MM.1S (cell line): Measurements from ENCODE around the gene KCNIP1.

Source experiments
- DNase-seq: peaks from one replicate; pipeline ENCODE4 v3.0.0-alpha.2; 2015
- H2AFZ ChIP-seq: fragments of 300-600 bp; sonication (generic); 2 replicates; pipeline ENCODE4 v1.6.0; 2016; ENCODE audit warnings: antibody characterized with exemption, low read length
- H3F3A ChIP-seq: fragments of 300-600 bp; sonication (generic); 2 replicates; pipeline ENCODE4 v1.6.1; 2016; ENCODE audit warnings: mild to moderate bottlenecking, antibody characterized with exemption, low read length, moderate library complexity, mixed read lengths; ENCODE audit not compliant: insufficient read depth
- H3K27ac ChIP-seq: fragments of 300-600 bp; sonication (generic); 2 replicates; pipeline ENCODE4 v1.5.1; 2016; ENCODE audit warnings: mild to moderate bottlenecking, low read length
- H3K27me3 ChIP-seq: fragments of 300-600 bp; sonication (generic); replicated peaks from 2 replicates; pipeline ENCODE4 v1.6.0; 2016; ENCODE audit warnings: low read length; ENCODE audit not compliant: insufficient read depth
- H3K36me3 ChIP-seq: fragments of 300-600 bp; sonication (generic); replicated peaks from 2 replicates; pipeline ENCODE4 v1.6.1; 2016; ENCODE audit warnings: mild to moderate bottlenecking, low read length, mixed read lengths; ENCODE audit not compliant: insufficient read depth
- H3K4me1 ChIP-seq: fragments of 300-600 bp; sonication (generic); 2 replicates; pipeline ENCODE4 v1.6.1; 2016; ENCODE audit warnings: low read length, mixed read lengths
- H3K4me2 ChIP-seq: fragments of 300-600 bp; sonication (generic); 2 replicates; pipeline ENCODE4 v1.6.0; 2016; ENCODE audit warnings: low read depth, low read length
- H3K4me3 ChIP-seq: fragments of 300-600 bp; sonication (generic); 2 replicates; pipeline ENCODE4 v1.5.1; 2016; ENCODE audit warnings: low read length, mixed read lengths
- H3K79me2 ChIP-seq: fragments of 300-600 bp; sonication (generic); 2 replicates; pipeline ENCODE4 v1.6.1; 2016; ENCODE audit warnings: mixed run types, low read length, mixed read lengths
- H3K9ac ChIP-seq: fragments of 300-600 bp; sonication (generic); 2 replicates; pipeline ENCODE4 v1.6.1; 2016; ENCODE audit warnings: low read length, mixed read lengths
- H3K9me2 ChIP-seq: fragments of 300-600 bp; sonication (generic); replicated peaks from 2 replicates; pipeline ENCODE4 v1.6.1; 2016; ENCODE audit warnings: mild to moderate bottlenecking, low read length, mixed read lengths; ENCODE audit not compliant: insufficient read depth
- H3K9me3 ChIP-seq: fragments of 300-600 bp; sonication (generic); replicated peaks from 2 replicates; pipeline ENCODE4 v1.6.1; 2016; ENCODE audit warnings: mild to moderate bottlenecking, low read length, mixed read lengths; ENCODE audit not compliant: insufficient read depth
- H4K20me1 ChIP-seq: fragments of 300-600 bp; sonication (generic); 2 replicates; pipeline ENCODE4 v1.6.1; 2016; ENCODE audit warnings: mild to moderate bottlenecking, low read length, moderate library complexity, mixed read lengths; ENCODE audit not compliant: insufficient read depth
- CTCF ChIP-seq: fragments of 300-600 bp; sonication (generic); IDR thresholded peaks from 2 replicates; pipeline ENCODE4 v1.5.1; 2016; ENCODE audit warnings: antibody characterized with exemption, low read length, mixed read lengths
- EZH2 ChIP-seq: fragments of 300-600 bp; sonication (generic); optimal IDR thresholded peaks from 2 replicates; pipeline ENCODE3; 2017; ENCODE audit warnings: low read depth, mild to moderate bottlenecking, antibody characterized with exemption, low read length, mixed read lengths
- EZH2phosphoT487 ChIP-seq: fragments of 300-600 bp; sonication (generic); IDR thresholded peaks from 2 replicates; pipeline ENCODE4 v1.6.1; 2018; ENCODE audit warnings: antibody characterized with exemption, low read length

The KCNIP1 gene

GRCh38 chr5:170626507-170627150 lies 122.8 kb downstream of the KCNIP1 start:
- no peak for TF ChIP-seq EZH2phosphoT487
- TF ChIP-seq EZH2: no peak
- Histone ChIP-seq H3K4me2 (no peak overlapping the region), H3K9ac (no peak overlapping the region), H3K27ac (no peak overlapping the region), H3K4me3 (no peak overlapping the region), H3K36me3 (no peaks in the 10 kb centered on the region), H3K9me2 (no peaks in the 10 kb centered on the region), H3K79me2 (no peaks in the 10 kb centered on the region), H3K4me1 (no peaks in the 10 kb centered on the region), H4K20me1 (no peaks in the 10 kb centered on the region), H3K9me3 (no peaks in the 10 kb centered on the region), H3K27me3 (0 out of 2 replicates have a peak, but pooled peaks cover 3% of the 10 kb centered on the region), H2AFZ (no peak overlapping the region), H3F3A (no peaks in the 10 kb centered on the region)
- DNase-seq: no peak

GRCh38 chr5:170627271-170627670 lies 123.5 kb downstream of the KCNIP1 start:
- H3K4me1 ChIP-seq: no peaks in the 10 kb centered on the region
- H3K27ac ChIP-seq: no peak overlapping the region
- no peaks in the 10 kb centered on the region for H3K36me3 ChIP-seq
- no peaks in the 10 kb centered on the region for H3K9me2 ChIP-seq
- H3K9ac ChIP-seq: no peak overlapping the region
- H3K4me3 ChIP-seq: no peak overlapping the region
- DNase-seq: no peak
- no peak overlapping the region for H3K4me2 ChIP-seq
- no peaks in the 10 kb centered on the region for H4K20me1 ChIP-seq
- TF ChIP-seq EZH2 (no peak), CTCF (no peak), EZH2phosphoT487 (no peak)
- no peaks in the 10 kb centered on the region for H3F3A ChIP-seq
- H3K9me3 ChIP-seq: no peaks in the 10 kb centered on the region
- peaks cover 3% of the 10 kb centered on the region; the same call in 1 of the 2 replicates for H3K27me3 ChIP-seq
- H3K79me2 ChIP-seq: no peaks in the 10 kb centered on the region
- H2AFZ ChIP-seq: no peak overlapping the region

GRCh38 chr5:170628028-170628427 lies 124.2 kb downstream of the KCNIP1 start:
- Histone ChIP-seq H3K9me3 (no peaks in the 10 kb centered on the region), H3K9me2 (no peaks in the 10 kb centered on the region), H2AFZ (no peak overlapping the region), H3K27me3 (peaks cover 3% of the 10 kb centered on the region; the same call in 1 of the 2 replicates), H3K79me2 (no peaks in the 10 kb centered on the region), H3F3A (no peaks in the 10 kb centered on the region), H3K4me1 (no peaks in the 10 kb centered on the region), H3K9ac (no peak overlapping the region), H3K27ac (no peak overlapping the region), H3K4me2 (no peak overlapping the region), H3K36me3 (no peaks in the 10 kb centered on the region), H3K4me3 (no peak overlapping the region), H4K20me1 (no peaks in the 10 kb centered on the region)
- TF ChIP-seq EZH2 (no peak), EZH2phosphoT487 (no peak), CTCF (no peak)
- DNase-seq: no peak
